Neural progenitor cell (in vitro differentiated cells): Measurements from ENCODE around the gene CSTF2T.

ENCODE experiments used
- EZH2 ChIP-seq: fragments of 200-600 bp; sonication (generic); IDR thresholded peaks from 2 replicates; pipeline ENCODE4 v1.6.1; 2017; ENCODE audit warnings: antibody characterized with exemption, mild to moderate bottlenecking, moderate library complexity
- TF ChIP-seq, protein P1 (sequence below): fragments of 200-600 bp; sonication (generic); IDR thresholded peaks from 2 replicates; pipeline ENCODE4 v1.5.1; 2017; ENCODE audit warnings: antibody characterized with exemption, mild to moderate bottlenecking

DNA sequence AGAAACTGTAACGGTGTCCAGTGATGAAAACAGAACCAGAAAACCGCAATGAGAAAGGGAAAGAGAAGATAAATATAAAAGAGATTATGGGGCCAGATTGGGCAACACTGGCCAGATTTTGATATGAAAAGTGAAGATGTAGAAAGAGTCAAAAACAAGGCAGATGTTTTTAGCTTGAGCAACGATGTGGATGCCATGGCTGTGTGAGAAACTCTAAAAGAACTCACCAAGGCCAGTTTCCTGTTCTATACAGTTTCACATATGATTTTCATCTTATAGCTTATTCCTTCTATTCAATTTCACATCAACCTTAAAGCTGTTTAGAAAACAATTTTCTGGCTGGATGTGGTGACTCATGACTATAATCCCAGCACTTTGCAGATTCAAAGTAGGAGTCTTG is 36.3 kb downstream of the CSTF2T start:
- TF ChIP-seq, protein P1, sequence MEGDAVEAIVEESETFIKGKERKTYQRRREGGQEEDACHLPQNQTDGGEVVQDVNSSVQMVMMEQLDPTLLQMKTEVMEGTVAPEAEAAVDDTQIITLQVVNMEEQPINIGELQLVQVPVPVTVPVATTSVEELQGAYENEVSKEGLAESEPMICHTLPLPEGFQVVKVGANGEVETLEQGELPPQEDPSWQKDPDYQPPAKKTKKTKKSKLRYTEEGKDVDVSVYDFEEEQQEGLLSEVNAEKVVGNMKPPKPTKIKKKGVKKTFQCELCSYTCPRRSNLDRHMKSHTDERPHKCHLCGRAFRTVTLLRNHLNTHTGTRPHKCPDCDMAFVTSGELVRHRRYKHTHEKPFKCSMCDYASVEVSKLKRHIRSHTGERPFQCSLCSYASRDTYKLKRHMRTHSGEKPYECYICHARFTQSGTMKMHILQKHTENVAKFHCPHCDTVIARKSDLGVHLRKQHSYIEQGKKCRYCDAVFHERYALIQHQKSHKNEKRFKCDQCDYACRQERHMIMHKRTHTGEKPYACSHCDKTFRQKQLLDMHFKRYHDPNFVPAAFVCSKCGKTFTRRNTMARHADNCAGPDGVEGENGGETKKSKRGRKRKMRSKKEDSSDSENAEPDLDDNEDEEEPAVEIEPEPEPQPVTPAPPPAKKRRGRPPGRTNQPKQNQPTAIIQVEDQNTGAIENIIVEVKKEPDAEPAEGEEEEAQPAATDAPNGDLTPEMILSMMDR = no peak
- no peak for TF ChIP-seq EZH2
